ENCODE data around the gene PODXL.

DNA sequence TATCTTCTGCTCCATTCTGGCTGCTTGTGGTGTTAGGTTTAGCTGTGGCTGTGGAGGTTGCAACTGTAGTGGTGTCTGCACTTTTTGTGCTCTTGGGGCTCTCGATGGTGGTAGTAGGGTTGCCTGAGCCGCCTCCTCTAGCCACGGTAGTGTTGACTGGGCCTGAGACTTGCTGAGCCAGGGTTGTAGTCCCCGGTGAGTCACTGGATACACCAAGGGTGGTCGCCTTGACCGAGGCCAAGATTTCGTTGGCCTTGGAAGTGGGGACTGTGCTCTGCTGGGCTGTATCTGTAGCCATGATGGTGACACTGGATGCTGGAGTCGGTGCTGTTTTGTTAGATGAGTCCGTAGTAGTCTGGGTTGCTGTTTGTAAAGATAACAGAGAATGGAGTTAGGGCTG lies 45.4 kb downstream of the PODXL start:
- TF ChIP-seq, protein P1, sequence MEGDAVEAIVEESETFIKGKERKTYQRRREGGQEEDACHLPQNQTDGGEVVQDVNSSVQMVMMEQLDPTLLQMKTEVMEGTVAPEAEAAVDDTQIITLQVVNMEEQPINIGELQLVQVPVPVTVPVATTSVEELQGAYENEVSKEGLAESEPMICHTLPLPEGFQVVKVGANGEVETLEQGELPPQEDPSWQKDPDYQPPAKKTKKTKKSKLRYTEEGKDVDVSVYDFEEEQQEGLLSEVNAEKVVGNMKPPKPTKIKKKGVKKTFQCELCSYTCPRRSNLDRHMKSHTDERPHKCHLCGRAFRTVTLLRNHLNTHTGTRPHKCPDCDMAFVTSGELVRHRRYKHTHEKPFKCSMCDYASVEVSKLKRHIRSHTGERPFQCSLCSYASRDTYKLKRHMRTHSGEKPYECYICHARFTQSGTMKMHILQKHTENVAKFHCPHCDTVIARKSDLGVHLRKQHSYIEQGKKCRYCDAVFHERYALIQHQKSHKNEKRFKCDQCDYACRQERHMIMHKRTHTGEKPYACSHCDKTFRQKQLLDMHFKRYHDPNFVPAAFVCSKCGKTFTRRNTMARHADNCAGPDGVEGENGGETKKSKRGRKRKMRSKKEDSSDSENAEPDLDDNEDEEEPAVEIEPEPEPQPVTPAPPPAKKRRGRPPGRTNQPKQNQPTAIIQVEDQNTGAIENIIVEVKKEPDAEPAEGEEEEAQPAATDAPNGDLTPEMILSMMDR (optimal IDR thresholded peaks at IDR 0.05 in 1 of 3, IDR thresholded peaks at IDR 0.05 in 1 of 3, conservative IDR thresholded peaks at IDR 0.05 in 1 of 3; ENCODE audit: extremely low read depth in 1 of 3, insufficient read depth in 2 of 3, low read length in 3 of 3), result no peak
- TF ChIP-seq EZH2 (IDR thresholded peaks at IDR 0.05; ENCODE audit: low read length), result no peak

Data from keratinocyte (primary cell).